ENCODE measurements around the gene CHPF2. TPM values are rescaled to one million over a fixed set of nuclear protein-coding genes. Genes with fewer than 3 reads are reported as not detected.
A peak's percentile ranks its signal among the peaks of the same experiment; 100 is the strongest.

The CHPF2 gene
- total RNA-seq, 6 experiments from 2014 or later = 125 to 171 (median 138) TPM

DNA sequence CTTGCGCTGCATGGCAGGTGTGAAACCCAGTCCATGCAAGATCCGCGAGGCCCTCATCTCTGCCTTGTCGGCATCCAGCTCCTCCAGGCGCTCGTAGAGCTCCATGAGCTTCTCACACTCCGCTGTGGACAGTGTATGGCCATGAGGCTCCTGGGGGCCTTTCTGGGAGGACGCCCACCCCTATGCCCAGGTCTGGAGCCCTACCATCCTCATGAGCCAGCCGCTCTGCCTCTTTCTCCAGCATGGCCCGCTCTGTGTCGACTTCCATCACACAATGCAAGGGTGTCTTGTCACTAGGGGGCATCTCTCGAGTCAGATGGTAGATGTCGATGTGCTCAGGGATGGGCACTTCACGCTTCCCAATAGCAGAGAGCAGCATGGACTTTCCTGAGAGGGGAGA, 8.6 kb upstream of the CHPF2 start:
- H3K4me1 Mint-ChIP-seq (ENCODE audit: low read depth) = peaks cover 30% of the 10 kb centered on the region
- peaks cover 44% of the 10 kb centered on the region for H3K36me3 Mint-ChIP-seq (ENCODE audit: low read depth)
- H3K9me3 Mint-ChIP-seq = no peaks in the 10 kb centered on the region

DNA sequence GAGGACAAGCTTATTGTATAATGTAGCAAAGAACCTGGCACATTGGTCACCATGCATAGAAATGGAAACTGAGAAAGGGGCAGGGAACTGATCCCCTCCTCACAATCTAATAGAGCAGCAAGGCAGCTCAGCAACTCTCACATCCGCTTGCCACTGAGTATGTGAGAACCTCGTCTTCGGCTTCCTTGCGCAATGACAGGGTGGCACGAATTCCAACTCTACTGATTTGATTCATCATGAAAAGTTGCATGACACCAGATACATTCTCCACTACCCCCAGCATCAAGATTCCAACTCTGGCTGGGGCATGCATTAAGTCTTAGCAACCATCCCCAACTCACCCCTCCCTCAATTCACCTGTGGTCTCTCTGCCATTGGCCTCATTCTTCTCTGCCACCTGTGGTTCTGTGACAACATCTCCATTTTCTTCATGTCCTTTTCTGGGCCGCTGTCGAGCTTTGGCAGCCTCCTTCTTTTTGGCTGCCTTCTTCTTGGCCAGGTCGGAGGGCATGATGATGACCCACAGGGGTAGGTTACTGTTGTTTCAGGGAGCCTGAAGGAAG, 6.3 kb upstream of the CHPF2 start:
- Mint-ChIP-seq H3K4me1 (ENCODE audit: low read depth) (peaks cover 33% of the 10 kb centered on the region), H3K36me3 (ENCODE audit: low read depth) (peaks cover 35% of the 10 kb centered on the region), H3K27me3 (ENCODE audit: insufficient read depth) (no peaks in the 10 kb centered on the region; the same call in 1 of the 2 replicates), H3K4me3 (peak overlapping the region; percentile 97), H3K9me3 (no peaks in the 10 kb centered on the region), H3K27ac (peak overlapping the region; percentile 96)
- TF ChIP-seq, protein P1, sequence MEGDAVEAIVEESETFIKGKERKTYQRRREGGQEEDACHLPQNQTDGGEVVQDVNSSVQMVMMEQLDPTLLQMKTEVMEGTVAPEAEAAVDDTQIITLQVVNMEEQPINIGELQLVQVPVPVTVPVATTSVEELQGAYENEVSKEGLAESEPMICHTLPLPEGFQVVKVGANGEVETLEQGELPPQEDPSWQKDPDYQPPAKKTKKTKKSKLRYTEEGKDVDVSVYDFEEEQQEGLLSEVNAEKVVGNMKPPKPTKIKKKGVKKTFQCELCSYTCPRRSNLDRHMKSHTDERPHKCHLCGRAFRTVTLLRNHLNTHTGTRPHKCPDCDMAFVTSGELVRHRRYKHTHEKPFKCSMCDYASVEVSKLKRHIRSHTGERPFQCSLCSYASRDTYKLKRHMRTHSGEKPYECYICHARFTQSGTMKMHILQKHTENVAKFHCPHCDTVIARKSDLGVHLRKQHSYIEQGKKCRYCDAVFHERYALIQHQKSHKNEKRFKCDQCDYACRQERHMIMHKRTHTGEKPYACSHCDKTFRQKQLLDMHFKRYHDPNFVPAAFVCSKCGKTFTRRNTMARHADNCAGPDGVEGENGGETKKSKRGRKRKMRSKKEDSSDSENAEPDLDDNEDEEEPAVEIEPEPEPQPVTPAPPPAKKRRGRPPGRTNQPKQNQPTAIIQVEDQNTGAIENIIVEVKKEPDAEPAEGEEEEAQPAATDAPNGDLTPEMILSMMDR (IDR thresholded peaks at IDR 0.05) = no peak
- DNase-seq = no peak

More for the DNA sequence above, 8.6 kb upstream of the CHPF2 start:
- Mint-ChIP-seq H3K4me3 (no peak overlapping the region), H3K27ac (no peak overlapping the region), H3K27me3 (ENCODE audit: insufficient read depth) (no peaks in the 10 kb centered on the region; the same call in 1 of the 2 replicates)
- DNase-seq = no peak
- TF ChIP-seq, protein P1 (IDR thresholded peaks at IDR 0.05) = no peak; the same call in 1 of the 2 replicates

DNA sequence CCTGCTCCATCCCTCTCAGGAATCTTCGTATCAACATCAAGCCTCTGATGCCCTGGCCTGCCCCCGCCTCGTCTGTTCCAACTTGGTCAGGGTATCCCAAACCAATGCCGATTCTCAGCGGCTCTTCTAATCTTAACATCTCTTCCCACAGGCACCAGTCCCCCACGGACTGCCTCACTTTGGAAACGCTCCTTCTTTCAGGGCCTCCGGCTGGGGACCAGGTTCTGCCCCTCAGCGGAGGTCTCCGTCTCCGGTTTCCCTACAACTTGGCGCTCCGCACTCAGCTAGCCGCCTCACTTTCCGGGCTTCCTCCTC, 5.8 kb upstream of the CHPF2 start:
- no peak for DNase-seq
- Mint-ChIP-seq H3K4me3 (peak overlapping the region; percentile 97), H3K27ac (peak overlapping the region; percentile 96), H3K36me3 (ENCODE audit: low read depth) (peaks cover 35% of the 10 kb centered on the region), H3K27me3 (ENCODE audit: insufficient read depth) (no peaks in the 10 kb centered on the region; the same call in 1 of the 2 replicates), H3K9me3 (no peaks in the 10 kb centered on the region), H3K4me1 (ENCODE audit: low read depth) (peaks cover 38% of the 10 kb centered on the region)
- TF ChIP-seq, protein P1 (IDR thresholded peaks at IDR 0.05) = no peak

DNA sequence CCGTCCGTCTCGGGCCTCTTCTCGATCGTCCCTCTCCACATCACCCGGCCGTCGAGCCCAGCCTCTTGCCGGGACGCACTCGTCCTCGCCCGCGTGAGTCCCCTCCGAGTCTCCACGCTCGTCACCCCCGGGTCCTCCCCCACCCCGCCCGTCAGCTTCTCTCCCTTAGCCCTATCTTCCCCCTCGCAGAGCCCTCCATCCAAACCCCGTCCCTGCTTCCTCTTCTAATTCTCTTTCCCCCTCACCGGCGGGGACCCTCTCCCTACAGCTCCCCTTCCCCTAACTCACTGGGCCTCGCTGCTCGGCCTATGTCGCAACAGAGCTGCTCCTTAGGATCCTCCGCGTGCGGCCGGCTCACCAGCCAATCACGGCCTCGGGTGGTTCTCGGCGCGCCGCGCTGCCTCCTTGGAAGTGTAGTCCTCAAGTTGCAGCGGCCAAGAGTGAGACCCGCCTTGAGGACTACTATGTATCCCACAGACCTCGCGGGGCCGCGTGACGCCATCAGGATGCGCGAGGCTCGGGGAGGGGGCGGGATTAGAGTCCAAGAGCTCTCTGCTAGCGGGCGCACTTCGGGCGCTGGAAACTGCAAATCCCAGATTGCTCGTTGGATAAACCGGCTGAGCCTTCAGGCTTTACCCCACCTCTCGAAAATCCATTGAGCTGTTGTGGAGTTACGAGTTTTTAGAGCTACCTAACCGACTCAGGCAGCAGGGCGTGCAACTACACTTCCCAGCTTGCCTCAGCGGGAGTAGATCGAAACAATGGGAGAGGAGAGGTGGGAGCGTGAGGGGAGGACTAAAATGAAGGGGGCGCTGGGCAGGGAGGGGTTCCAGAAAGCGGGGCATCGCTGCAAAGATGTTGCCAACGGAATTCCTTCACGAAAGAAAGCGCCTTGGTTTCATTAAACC, 5.2 kb upstream of the CHPF2 start, which contains the start of gene ABCF2:
Gene ABCF2 (minus strand): TSS at position 331 of the 908 bp plus-strand sequence. CDS start 747 bp downstream, outside the sequence.
- Mint-ChIP-seq H3K27ac (peak within 1 kb of the TSS; percentile 96), H3K9me3 (no peaks in the 10 kb centered on the region), H3K36me3 (ENCODE audit: low read depth) (peaks cover 35% of the 10 kb centered on the region), H3K4me3 (peak within 1 kb of the TSS; percentile 97), H3K27me3 (ENCODE audit: insufficient read depth) (no peaks in the 10 kb centered on the region; the same call in 1 of the 2 replicates), H3K4me1 (ENCODE audit: low read depth) (peaks cover 44% of the 10 kb centered on the region)
- peak; percentile 98 for DNase-seq
- TF ChIP-seq, protein P1 (IDR thresholded peaks at IDR 0.05) = no peak; the same call in 1 of the 2 replicates

DNA sequence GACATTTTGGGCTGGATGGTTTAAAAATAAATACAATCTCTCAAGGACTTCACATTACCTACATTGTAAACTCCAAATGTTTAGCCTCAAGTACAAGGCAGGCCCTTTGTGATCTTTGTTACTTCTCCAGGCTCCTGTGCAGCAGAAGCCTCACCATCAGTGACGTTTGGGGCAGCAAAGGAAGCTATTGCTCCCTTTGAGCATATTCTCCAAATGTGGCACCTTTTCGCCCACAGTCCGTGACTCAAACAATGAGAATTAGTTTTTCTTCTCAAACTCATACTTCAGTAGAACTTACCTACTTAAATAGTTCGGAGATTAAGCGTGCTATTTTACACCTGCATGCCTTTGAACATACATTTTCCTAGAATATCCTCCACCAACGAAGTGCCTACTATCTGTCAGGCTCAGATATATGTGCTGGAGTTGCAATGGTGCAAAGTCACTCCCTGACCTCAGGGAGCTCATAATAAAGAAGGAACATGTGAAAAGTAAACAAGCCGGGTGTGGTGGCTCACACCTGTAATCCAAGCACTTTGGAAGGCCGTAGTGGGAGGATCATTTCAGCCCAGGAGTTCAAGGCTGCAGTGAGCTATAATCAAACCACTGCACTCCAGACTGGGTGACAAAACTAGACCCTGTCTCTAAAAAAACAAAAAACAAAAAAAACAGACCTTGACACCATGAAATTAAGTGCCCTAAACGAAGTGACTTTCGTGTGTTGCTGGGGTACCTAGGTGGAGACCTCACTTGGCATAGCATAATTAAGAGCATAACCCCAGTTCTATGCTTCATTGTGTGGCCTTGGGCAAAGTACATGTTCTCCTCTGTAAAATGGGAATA, 4.0 kb upstream of the CHPF2 start:
- peaks cover 35% of the 10 kb centered on the region for H3K36me3 Mint-ChIP-seq (ENCODE audit: low read depth)
- peaks cover 48% of the 10 kb centered on the region for H3K4me1 Mint-ChIP-seq (ENCODE audit: low read depth)
- H3K4me3 Mint-ChIP-seq = peak overlapping the region; percentile 97
- H3K9me3 Mint-ChIP-seq = no peaks in the 10 kb centered on the region
- TF ChIP-seq, protein P1 (IDR thresholded peaks at IDR 0.05) = no peak
- H3K27ac Mint-ChIP-seq = peak overlapping the region; percentile 96
- peaks cover 4% of the 10 kb centered on the region for H3K27me3 Mint-ChIP-seq (ENCODE audit: insufficient read depth)
- DNase-seq = no peak

Measured in HFFc6 (cell line).